D721Med (cell line): Measurements from ENCODE around the gene BZW1.
"Not testable (repeated sequence)": the region's sequence is repeated elsewhere in the genome, so short reads cannot be mapped to it uniquely, and the experiment has no call there.

ENCODE experiments used
- DNase-seq: peaks from one replicate; pipeline ENCODE4 v3.0.0; 2011; ENCODE audit warnings: low spot score; ENCODE audit not compliant: insufficient read length
- FAIRE-seq: peaks from 2 replicates; lab custom pipeline; 2011; peaks lifted over from hg19 to GRCh38; lab: Jason Lieb, UNC
- CTCF ChIP-seq: IDR thresholded peaks from 2 replicates; pipeline ENCODE4 v1.5.1; 2012; ENCODE audit warnings: mild to moderate bottlenecking, control low read depth; ENCODE audit not compliant: insufficient read depth; ENCODE audit errors: missing control alignments

Gene BZW1

DNA sequence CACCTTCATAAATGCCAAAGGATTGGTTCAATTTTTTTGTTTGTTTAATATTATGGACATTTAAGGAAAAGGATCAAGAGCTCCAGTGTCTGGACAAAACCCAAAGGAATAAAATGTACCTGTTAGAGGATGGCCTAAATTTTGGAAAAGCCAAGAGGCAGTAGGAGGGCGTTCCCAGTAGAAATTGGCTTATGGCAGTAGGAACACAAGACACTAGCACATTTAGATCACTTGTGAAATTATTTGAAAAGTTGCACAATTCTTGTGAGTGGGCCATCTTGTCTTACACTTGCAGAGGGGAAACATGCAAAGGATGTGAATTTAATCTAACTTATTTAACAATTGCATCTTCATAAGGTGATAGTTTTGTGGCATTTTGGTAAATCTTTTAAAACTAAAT is 3.2 kb downstream of the BZW1 start:
- FAIRE-seq (no peak), DNase-seq (no peak)
- no peak for TF ChIP-seq CTCF

DNA sequence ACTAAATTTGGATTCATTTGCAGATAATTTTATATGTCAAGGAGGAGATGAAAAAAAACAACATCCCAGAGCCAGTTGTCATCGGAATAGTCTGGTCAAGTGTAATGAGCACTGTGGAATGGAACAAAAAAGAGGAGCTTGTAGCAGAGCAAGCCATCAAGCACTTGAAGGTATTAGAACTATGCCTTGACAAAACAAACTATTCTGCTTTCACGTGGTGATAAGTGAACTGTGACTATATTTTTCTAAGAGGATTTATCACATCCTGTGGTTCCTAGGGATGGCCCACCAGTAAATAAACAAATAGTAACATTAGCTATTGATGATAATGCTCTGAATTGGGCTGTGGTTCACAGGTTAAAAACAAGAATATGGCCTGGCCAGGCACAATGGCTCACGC is 7.0 kb downstream of the BZW1 start:
- not testable (repeated sequence) for FAIRE-seq, DNase-seq

DNA sequence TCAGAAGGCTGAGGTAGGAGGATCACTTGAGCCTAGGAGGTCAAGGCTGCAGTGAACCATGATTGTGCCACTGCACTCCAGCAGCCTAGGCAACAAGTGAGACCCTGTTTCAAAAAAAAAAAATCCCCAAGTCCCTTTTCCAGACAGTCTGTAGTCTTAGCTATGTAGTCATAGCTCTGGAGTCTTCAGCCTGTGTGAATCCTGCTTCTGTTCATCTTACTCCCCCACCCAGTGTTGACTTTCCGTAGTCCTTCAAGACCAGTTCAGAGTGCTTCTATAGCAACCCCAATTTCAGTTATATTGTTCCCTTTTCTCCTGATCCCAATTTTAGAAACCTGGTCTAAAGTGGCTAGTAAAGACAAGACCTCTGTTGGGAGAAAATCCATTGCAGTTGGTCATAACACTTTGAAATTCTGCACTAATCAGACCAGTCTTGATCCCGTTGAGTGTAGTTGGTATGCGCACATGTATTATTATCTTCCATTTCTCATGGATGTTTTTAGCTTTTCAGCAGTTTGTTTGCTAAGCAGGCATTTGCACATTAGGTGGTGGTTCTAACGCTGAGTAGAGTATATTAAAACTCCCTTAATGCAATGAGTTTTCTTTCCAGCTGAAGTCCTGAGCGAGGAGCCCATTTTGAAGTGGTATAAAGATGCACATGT is 9.0 kb downstream of the BZW1 start:
- no peak for TF ChIP-seq CTCF
- DNase-seq, result no peak
- no peak for FAIRE-seq

DNA sequence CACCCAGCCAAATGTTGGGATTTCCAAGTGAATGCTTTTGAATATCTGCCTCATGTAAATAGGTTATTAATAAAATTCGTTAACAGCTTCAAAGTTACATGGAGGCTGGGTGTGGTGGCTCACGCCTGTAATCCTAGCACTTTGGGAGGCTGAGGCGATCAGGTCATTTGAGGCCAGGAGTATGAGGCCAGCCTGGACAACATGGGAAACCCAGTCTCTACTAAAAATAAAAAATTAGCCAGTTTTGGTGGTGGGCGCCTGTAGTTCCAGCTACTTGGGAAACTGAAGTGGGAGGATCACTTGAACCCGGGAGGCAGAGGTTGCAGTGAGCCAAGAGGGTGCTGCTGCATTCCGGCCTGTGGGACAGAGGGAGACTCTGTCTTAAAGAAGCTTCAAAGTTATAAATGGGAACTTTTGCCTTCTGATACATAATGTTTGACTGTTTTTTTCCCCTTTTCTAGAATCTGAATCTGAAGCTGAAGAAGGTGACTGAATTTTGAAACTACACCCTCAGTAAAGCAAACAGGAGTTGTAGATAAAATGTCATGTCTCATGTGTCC is 10.1 kb downstream of the BZW1 start:
- FAIRE-seq (no peak), DNase-seq (no peak)
- TF ChIP-seq CTCF, result no peak

DNA sequence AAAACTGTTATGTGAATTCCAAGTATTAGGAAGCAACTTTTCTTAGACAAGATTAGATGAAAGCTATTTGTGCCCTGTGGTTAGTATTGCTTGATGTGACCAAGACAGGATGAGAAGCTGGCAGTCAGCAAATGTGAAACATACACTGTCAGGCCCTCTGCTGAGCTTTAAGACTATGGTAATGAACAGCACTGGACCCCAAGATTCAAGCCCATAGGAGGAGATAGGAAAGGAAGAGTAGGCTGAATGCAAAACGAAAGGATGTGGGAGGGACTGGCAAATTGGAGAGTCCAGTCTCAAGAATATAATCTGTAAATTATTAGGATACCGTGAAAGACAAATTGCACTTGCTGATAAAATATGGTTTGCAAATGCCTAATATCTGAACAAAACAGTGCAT is 16.4 kb downstream of the BZW1 start:
- no peak for DNase-seq
- TF ChIP-seq CTCF, result no peak
- FAIRE-seq, result no peak

GRCh38 chr2:200828572-200829257 is 17.0 kb downstream of the BZW1 start:
- no peak for TF ChIP-seq CTCF
- FAIRE-seq (no peak), DNase-seq (no peak)

GRCh38 chr2:200829258-200829655 is 17.5 kb downstream of the BZW1 start:
- DNase-seq, result no peak
- no peak for FAIRE-seq

More at GRCh38 chr2:200829258-200829655, 17.5 kb downstream of the BZW1 start:
- TF ChIP-seq CTCF, result no peak
